ENCODE results near the gene ZNF195. TPM values are rescaled to one million over a fixed set of nuclear protein-coding genes. Genes with fewer than 3 reads are reported as not detected.

ZNF195 gene
- total and polyA plus RNA-seq, 2 donors (not counting 1 experiment from before 2014, with no cell fraction given): 11.3 to 16.8 TPM

- no peak overlapping the region for H3K9ac ChIP-seq (ENCODE audit: insufficient read depth, low read length)
- DNase-seq (ENCODE audit: low read depth in 2 of 2): peak; percentile 8 to 12
- no peaks in the 10 kb centered on the region for H3K4me1 ChIP-seq (ENCODE audit: control insufficient read depth, extremely low read depth, insufficient read depth, low read length)
- H4K20me1 ChIP-seq (ENCODE audit: control insufficient read depth, extremely low read depth, insufficient read depth, low read length): no peaks in the 10 kb centered on the region
- no peaks in the 10 kb centered on the region for H3K27me3 ChIP-seq (ENCODE audit: control insufficient read depth, insufficient read depth, low read length)
- peaks cover 8% of the 10 kb centered on the region for H3K9me3 ChIP-seq (ENCODE audit: control insufficient read depth, insufficient read depth, low read depth, low read length)
- no peak overlapping the region for H3K4me3 ChIP-seq (replicated peaks in 1 of 4; ENCODE audit: control extremely low read depth in 1 of 4, insufficient read depth in 1 of 4, low read depth in 3 of 4, low read length in 4 of 4)
- H2AFZ ChIP-seq (ENCODE audit: low read length): no peak overlapping the region
- peaks cover 10% of the 10 kb centered on the region for H3K36me3 ChIP-seq (ENCODE audit: control insufficient read depth, insufficient read depth, low read length)
- H3K27ac ChIP-seq (ENCODE audit: insufficient read depth, low read length): no peak overlapping the region
- no peaks in the 10 kb centered on the region for H3K79me2 ChIP-seq (ENCODE audit: control insufficient read depth, insufficient read depth, low read length)
- H3K4me2 ChIP-seq (ENCODE audit: extremely low read depth, insufficient read depth, low read length): no peak overlapping the region
- TF ChIP-seq EZH2 (IDR thresholded peaks at IDR 0.05; ENCODE audit: low read length, missing control alignments) (no peak), CTCF (conservative IDR thresholded peaks at IDR 0.05 in 1 of 2, IDR thresholded peaks at IDR 0.05 in 1 of 2; ENCODE audit: low read depth in 1 of 2, low read length in 2 of 2) (no peak)
Observed at GRCh38 chr11:3359092-3359824, 19.7 kb downstream of the ZNF195 start.

DNA sequence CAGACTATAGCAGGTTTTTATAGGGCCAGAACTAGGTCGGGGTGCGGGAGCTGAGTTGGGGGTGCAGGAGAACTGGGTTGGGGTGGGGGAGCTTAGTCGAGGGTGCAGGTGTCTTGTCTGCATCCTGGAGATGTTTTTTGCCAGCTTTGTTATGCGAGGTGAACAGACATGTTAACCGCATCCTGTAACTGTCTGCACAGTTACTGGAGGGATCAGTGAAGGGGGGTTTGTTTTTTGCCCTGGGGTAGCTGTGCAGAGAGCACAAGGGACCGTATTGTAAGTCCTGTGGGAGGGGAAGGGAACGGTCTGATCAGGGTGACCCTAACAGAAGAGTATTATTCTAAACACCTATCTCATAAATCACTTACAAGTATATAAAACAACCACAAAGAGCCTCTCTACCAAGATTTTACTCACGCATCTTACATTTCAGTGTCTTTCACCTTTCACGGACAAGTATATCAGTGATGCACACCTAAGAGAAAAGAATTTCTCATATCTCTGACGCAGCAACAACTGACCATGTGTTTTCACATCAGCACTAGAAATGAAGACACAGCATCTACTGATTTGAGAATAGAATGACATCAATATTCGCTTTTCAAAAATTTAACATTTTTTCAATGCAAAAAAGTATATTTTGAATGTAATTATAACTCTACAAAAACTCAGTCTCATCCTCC is 20.8 kb downstream of the ZNF195 start:
- no peak overlapping the region for H3K9ac ChIP-seq (ENCODE audit: insufficient read depth, low read length)
- H3K9me3 ChIP-seq (ENCODE audit: control insufficient read depth, insufficient read depth, low read depth, low read length): peaks cover 8% of the 10 kb centered on the region
- H2AFZ ChIP-seq (ENCODE audit: low read length): no peak overlapping the region
- no peak overlapping the region for H3K27ac ChIP-seq (ENCODE audit: insufficient read depth, low read length)
- no peaks in the 10 kb centered on the region for H3K4me1 ChIP-seq (ENCODE audit: control insufficient read depth, extremely low read depth, insufficient read depth, low read length)
- DNase-seq (ENCODE audit: low read depth in 2 of 2): no peak
- H3K79me2 ChIP-seq (ENCODE audit: control insufficient read depth, insufficient read depth, low read length): no peaks in the 10 kb centered on the region
- no peak overlapping the region for H3K4me3 ChIP-seq (replicated peaks in 1 of 4; ENCODE audit: control extremely low read depth in 1 of 4, insufficient read depth in 1 of 4, low read depth in 3 of 4, low read length in 4 of 4)
- no peaks in the 10 kb centered on the region for H3K27me3 ChIP-seq (ENCODE audit: control insufficient read depth, insufficient read depth, low read length)
- no peaks in the 10 kb centered on the region for H4K20me1 ChIP-seq (ENCODE audit: control insufficient read depth, extremely low read depth, insufficient read depth, low read length)
- peaks cover 10% of the 10 kb centered on the region for H3K36me3 ChIP-seq (ENCODE audit: control insufficient read depth, insufficient read depth, low read length)
- no peak overlapping the region for H3K4me2 ChIP-seq (ENCODE audit: extremely low read depth, insufficient read depth, low read length)
- TF ChIP-seq EZH2 (IDR thresholded peaks at IDR 0.05; ENCODE audit: low read length, missing control alignments): no peak
- TF ChIP-seq CTCF (conservative IDR thresholded peaks at IDR 0.05 in 1 of 2, IDR thresholded peaks at IDR 0.05 in 1 of 2; ENCODE audit: low read depth in 1 of 2, low read length in 2 of 2): no peak

DNA sequence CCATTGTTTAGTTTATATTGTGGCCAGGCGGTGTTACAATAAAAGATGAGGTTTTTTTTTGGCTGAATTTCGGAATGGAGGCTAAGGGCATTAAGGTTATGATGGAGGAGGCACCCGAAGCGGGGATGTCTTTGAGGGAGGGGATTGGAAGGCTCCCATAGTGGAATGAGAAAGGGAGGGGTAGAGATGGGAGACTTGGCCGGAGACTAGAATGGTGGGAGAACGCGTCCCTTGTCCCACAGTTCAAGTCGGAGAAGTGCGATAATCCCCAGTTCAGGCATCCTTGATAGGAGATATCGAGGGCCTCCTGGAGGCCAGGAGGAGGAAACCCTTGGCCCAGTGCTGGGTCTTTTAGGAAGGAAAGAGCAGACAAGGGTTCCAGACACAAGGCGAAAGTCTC is 21.6 kb downstream of the ZNF195 start:
- Histone ChIP-seq H3K9me3 (ENCODE audit: control insufficient read depth, insufficient read depth, low read depth, low read length) (peaks cover 8% of the 10 kb centered on the region), H3K9ac (ENCODE audit: insufficient read depth, low read length) (no peak overlapping the region), H3K36me3 (ENCODE audit: control insufficient read depth, insufficient read depth, low read length) (peaks cover 10% of the 10 kb centered on the region), H3K4me1 (ENCODE audit: control insufficient read depth, extremely low read depth, insufficient read depth, low read length) (no peaks in the 10 kb centered on the region), H3K4me3 (replicated peaks in 1 of 4; ENCODE audit: control extremely low read depth in 1 of 4, insufficient read depth in 1 of 4, low read depth in 3 of 4, low read length in 4 of 4) (no peak overlapping the region), H2AFZ (ENCODE audit: low read length) (no peak overlapping the region), H3K4me2 (ENCODE audit: extremely low read depth, insufficient read depth, low read length) (no peak overlapping the region), H3K79me2 (ENCODE audit: control insufficient read depth, insufficient read depth, low read length) (no peaks in the 10 kb centered on the region), H4K20me1 (ENCODE audit: control insufficient read depth, extremely low read depth, insufficient read depth, low read length) (no peaks in the 10 kb centered on the region), H3K27me3 (ENCODE audit: control insufficient read depth, insufficient read depth, low read length) (no peaks in the 10 kb centered on the region), H3K27ac (ENCODE audit: insufficient read depth, low read length) (no peak overlapping the region)
- TF ChIP-seq EZH2 (IDR thresholded peaks at IDR 0.05; ENCODE audit: low read length, missing control alignments): no peak
- no peak for TF ChIP-seq CTCF (conservative IDR thresholded peaks at IDR 0.05 in 1 of 2, IDR thresholded peaks at IDR 0.05 in 1 of 2; ENCODE audit: low read depth in 1 of 2, low read length in 2 of 2)
- DNase-seq (ENCODE audit: low read depth in 2 of 2): no peak

Measured in fibroblast of lung (primary cell).